Ishikawa (cell line): ENCODE data around the gene PGA4.

Experiments
- CEBPB ChIP-seq: IDR thresholded peaks from 2 replicates; pipeline ENCODE4 v1.6.1; 2012
- CREB1 ChIP-seq: IDR thresholded peaks from 2 replicates; pipeline ENCODE4 v1.6.1; 2012; ENCODE audit warnings: low read depth
- EGR1 ChIP-seq: IDR thresholded peaks from 2 replicates; pipeline ENCODE4 v1.6.1; 2012
- EP300 ChIP-seq: IDR thresholded peaks from 2 replicates; pipeline ENCODE4 v1.6.1; 2012; ENCODE audit warnings: borderline replicate concordance
- FOXM1 ChIP-seq: IDR thresholded peaks from 2 replicates; pipeline ENCODE4 v1.6.1; 2012; ENCODE audit warnings: low read depth, borderline replicate concordance
- NFIC ChIP-seq: IDR thresholded peaks from 2 replicates; pipeline ENCODE4 v1.6.1; 2012
- RAD21 ChIP-seq: IDR thresholded peaks from 2 replicates; pipeline ENCODE4 v1.6.1; 2012; ENCODE audit warnings: low read depth
- TAF1 ChIP-seq: IDR thresholded peaks from 2 replicates; pipeline ENCODE4 v1.6.1; 2012; ENCODE audit warnings: low read depth, mild to moderate bottlenecking
- TCF12 ChIP-seq: IDR thresholded peaks from 2 replicates; pipeline ENCODE4 v1.6.1; 2012; ENCODE audit warnings: low read depth
- TEAD4 ChIP-seq: IDR thresholded peaks from 2 replicates; pipeline ENCODE4 v1.6.1; 2012
- USF1 ChIP-seq: IDR thresholded peaks from 2 replicates; pipeline ENCODE4 v1.6.1; 2012
- YY1 ChIP-seq: IDR thresholded peaks from 2 replicates; pipeline ENCODE4 v1.6.1; 2012; ENCODE audit warnings: low read depth
- TF ChIP-seq, protein P1 (sequence below): IDR thresholded peaks from 2 replicates; pipeline ENCODE4 v1.6.1; 2012
- TF ChIP-seq, protein P2 (sequence below): IDR thresholded peaks from 2 replicates; pipeline ENCODE4 v1.6.1; 2012; ENCODE audit warnings: low read depth, mild to moderate bottlenecking

PGA4 gene

GRCh38 chr11:61279934-61280659 is 58.0 kb downstream of the PGA4 start:
- no peak for TF ChIP-seq CREB1
- no peak for TF ChIP-seq TEAD4
- TF ChIP-seq CEBPB = no peak
- TF ChIP-seq, protein P1, sequence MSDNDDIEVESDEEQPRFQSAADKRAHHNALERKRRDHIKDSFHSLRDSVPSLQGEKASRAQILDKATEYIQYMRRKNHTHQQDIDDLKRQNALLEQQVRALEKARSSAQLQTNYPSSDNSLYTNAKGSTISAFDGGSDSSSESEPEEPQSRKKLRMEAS = no peak
- TF ChIP-seq FOXM1 = no peak
- TF ChIP-seq YY1 = no peak

DNA sequence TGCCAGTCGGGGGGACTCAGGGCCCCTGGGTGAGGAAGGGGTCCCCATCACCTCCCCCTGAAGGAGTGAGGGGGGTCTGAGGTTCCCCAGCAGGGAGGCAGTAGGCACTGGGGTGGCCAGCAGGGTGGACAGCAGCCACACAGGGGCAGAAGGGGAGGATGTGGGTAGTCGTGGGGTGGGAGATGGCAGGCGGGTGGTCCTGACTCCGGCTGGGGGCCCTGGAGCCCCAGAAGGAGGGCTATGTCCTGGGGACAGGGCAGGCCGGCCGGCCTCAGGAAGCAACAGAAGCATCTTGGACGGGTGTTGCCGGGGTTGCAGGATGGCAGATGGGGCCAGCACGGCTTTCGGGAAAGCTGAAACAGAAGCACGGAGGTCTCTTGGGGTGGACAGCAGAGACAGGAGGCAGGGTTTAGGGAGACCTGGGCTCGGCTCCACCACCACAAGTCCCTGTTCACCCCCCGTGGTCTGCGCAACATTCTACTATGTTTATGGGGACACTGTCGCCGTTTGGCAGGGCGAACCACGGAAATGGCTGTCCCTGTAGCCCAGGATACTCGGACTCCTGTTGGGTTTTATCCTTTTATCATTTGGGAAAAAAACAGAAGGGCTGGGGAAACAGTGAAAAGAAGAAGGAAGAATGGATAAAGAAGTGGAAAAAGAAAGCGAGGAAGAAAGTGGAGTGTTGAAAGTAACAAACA is 58.9 kb downstream of the PGA4 start:
- TF ChIP-seq RAD21 = no peak
- TF ChIP-seq FOXM1 = no peak
- no peak for TF ChIP-seq NFIC
- no peak for TF ChIP-seq EGR1
- no peak for TF ChIP-seq TCF12
- no peak for TF ChIP-seq CEBPB
- TF ChIP-seq TEAD4 = no peak
- no peak for TF ChIP-seq USF1
- no peak for TF ChIP-seq CREB1
- TF ChIP-seq EP300 = no peak
- TF ChIP-seq, protein P2, sequence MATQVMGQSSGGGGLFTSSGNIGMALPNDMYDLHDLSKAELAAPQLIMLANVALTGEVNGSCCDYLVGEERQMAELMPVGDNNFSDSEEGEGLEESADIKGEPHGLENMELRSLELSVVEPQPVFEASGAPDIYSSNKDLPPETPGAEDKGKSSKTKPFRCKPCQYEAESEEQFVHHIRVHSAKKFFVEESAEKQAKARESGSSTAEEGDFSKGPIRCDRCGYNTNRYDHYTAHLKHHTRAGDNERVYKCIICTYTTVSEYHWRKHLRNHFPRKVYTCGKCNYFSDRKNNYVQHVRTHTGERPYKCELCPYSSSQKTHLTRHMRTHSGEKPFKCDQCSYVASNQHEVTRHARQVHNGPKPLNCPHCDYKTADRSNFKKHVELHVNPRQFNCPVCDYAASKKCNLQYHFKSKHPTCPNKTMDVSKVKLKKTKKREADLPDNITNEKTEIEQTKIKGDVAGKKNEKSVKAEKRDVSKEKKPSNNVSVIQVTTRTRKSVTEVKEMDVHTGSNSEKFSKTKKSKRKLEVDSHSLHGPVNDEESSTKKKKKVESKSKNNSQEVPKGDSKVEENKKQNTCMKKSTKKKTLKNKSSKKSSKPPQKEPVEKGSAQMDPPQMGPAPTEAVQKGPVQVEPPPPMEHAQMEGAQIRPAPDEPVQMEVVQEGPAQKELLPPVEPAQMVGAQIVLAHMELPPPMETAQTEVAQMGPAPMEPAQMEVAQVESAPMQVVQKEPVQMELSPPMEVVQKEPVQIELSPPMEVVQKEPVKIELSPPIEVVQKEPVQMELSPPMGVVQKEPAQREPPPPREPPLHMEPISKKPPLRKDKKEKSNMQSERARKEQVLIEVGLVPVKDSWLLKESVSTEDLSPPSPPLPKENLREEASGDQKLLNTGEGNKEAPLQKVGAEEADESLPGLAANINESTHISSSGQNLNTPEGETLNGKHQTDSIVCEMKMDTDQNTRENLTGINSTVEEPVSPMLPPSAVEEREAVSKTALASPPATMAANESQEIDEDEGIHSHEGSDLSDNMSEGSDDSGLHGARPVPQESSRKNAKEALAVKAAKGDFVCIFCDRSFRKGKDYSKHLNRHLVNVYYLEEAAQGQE = no peak
- TF ChIP-seq TAF1 = no peak
